GM06990 (cell line): ENCODE measurements around the gene DBH.
A peak's percentile ranks its signal among the peaks of the same experiment; 100 is the strongest.

Experiments
- DNase-seq: peaks from one replicate; pipeline ENCODE4 v3.0.0-alpha.2; 2011; ENCODE audit not compliant: insufficient read length; ENCODE audit errors: extremely low read depth
- H3K27me3 ChIP-seq: replicated peaks from 2 replicates; pipeline ENCODE4 v1.6.0; 2011; ENCODE audit warnings: low read length; ENCODE audit not compliant: control insufficient read depth, insufficient read depth
- H3K36me3 ChIP-seq: 2 replicates; pipeline ENCODE4 v1.5.1; 2011; ENCODE audit warnings: low read length; ENCODE audit not compliant: control insufficient read depth, insufficient read depth
- H3K4me3 ChIP-seq: replicated peaks from 2 replicates; pipeline ENCODE4 v1.5.1; 2011; ENCODE audit warnings: low read depth, mild to moderate bottlenecking, control low read depth, low read length
- CTCF ChIP-seq: IDR thresholded peaks from 2 replicates; pipeline ENCODE4 v1.5.1; 2011; ENCODE audit warnings: low read length, control low read depth, mild to moderate bottlenecking, inconsistent platforms; ENCODE audit not compliant: insufficient read depth, poor library complexity, severe bottlenecking

DBH gene

GRCh38 chr9:133681658-133682306, 45.6 kb downstream of the DBH start:
- TF ChIP-seq CTCF, result no peak
- Histone ChIP-seq H3K4me3 (no peak overlapping the region), H3K27me3 (no peaks in the 10 kb centered on the region; the same call in 1 of the 2 replicates), H3K36me3 (no peaks in the 10 kb centered on the region)
- no peak for DNase-seq

GRCh38 chr9:133682818-133683585, 46.8 kb downstream of the DBH start:
- no peak overlapping the region for H3K4me3 ChIP-seq
- H3K27me3 ChIP-seq, result no peaks in the 10 kb centered on the region; the same call in 1 of the 2 replicates
- TF ChIP-seq CTCF, result no peak
- no peaks in the 10 kb centered on the region for H3K36me3 ChIP-seq
- no peak for DNase-seq

GRCh38 chr9:133683586-133684120, 47.5 kb downstream of the DBH start:
- peak; percentile 8 for TF ChIP-seq CTCF
- Histone ChIP-seq H3K4me3 (no peak overlapping the region), H3K27me3 (no peaks in the 10 kb centered on the region; the same call in 1 of the 2 replicates), H3K36me3 (no peaks in the 10 kb centered on the region)
- DNase-seq, result no peak

- Histone ChIP-seq H3K27me3 (no peaks in the 10 kb centered on the region; the same call in 1 of the 2 replicates), H3K4me3 (no peak overlapping the region), H3K36me3 (no peaks in the 10 kb centered on the region)
- DNase-seq, result no peak
- TF ChIP-seq CTCF, result no peak
These were observed 48.2 kb downstream of the DBH start for GRCh38 chr9:133684121-133684935.

GRCh38 chr9:133684936-133685361, 48.8 kb downstream of the DBH start:
- no peaks in the 10 kb centered on the region for H3K36me3 ChIP-seq
- no peak for TF ChIP-seq CTCF
- H3K27me3 ChIP-seq, result no peaks in the 10 kb centered on the region; the same call in 1 of the 2 replicates
- no peak for DNase-seq
- no peak overlapping the region for H3K4me3 ChIP-seq
